ENCODE measurements around the gene SHTN1. TPM values are rescaled to one million over a fixed set of nuclear protein-coding genes. Genes with fewer than 3 reads are reported as not detected.

Gene SHTN1
- total and polyA plus RNA-seq, 10 of the 15 experiments (the other 5 are each of a cell fraction or from before 2014, with no cell fraction given), result 0.79 to 4.0 (median 2.0) TPM

GRCh38 chr10:117016266-117016665, 11.3 kb upstream of the SHTN1 start:
- Histone ChIP-seq H3K27me3 (replicated peaks in 1 of 2; ENCODE audit: control insufficient read depth in 2 of 2, insufficient read depth in 2 of 2, low read length in 1 of 2) (no peaks in the 10 kb centered on the region), H3K9me3 (replicated peaks; ENCODE audit: control insufficient read depth, insufficient read depth, low read length) (no peaks in the 10 kb centered on the region), H3K4me3 (no peak overlapping the region), H3K36me3 (ENCODE audit: control insufficient read depth in 2 of 2, insufficient read depth in 2 of 2, low read length in 1 of 2) (no peaks in the 10 kb centered on the region), H4K20me1 (ENCODE audit: control insufficient read depth, insufficient read depth) (no peaks in the 10 kb centered on the region), H3K79me2 (ENCODE audit: control insufficient read depth, insufficient read depth, low read length) (no peaks in the 10 kb centered on the region), H3K9ac (ENCODE audit: control insufficient read depth, insufficient read depth, low read length) (no peak overlapping the region), H3K4me1 (ENCODE audit: control insufficient read depth, insufficient read depth, low read length) (no peaks in the 10 kb centered on the region), H3K27ac (ENCODE audit: control insufficient read depth, insufficient read depth) (no peak overlapping the region), H3K4me2 (ENCODE audit: control insufficient read depth, insufficient read depth) (no peak overlapping the region), H2AFZ (ENCODE audit: control insufficient read depth, low read depth, low read length) (no peak overlapping the region)
- ChIA-PET CTCF (no interaction called here), SMC1A (ENCODE audit: uncharacterized antibody, unreplicated experiment) (no interaction called here), POLR2A (no interaction called here), RAD21 (ENCODE audit: unreplicated experiment) (no interaction called here)
- no TSS peak for BruUV-seq (replicated peaks)
- in situ Hi-C loops (cut with MboI) (no loop called here), intact Hi-C loops (cut with micrococcal nuclease; ENCODE audit: unreplicated experiment) (loop anchor here (10.0 kb wide), 1 partner anchor 221 kb away; no protein-coding TSS in a partner anchor)
- DNase-seq (ENCODE audit: low read depth, low spot score) (no peak), ATAC-seq (no peak), FAIRE-seq (no peak)
- 39% methylated on average over 8 of the region's 8 CpGs for WGBS (ENCODE audit: insufficient coverage, insufficient replicate concordance, low lambda C conversion rate, missing lambda C conversion rate)
- no peak for TF ChIP-seq MTA3 (IDR thresholded peaks at IDR 0.05; ENCODE audit: borderline replicate concordance, low read length)
- no peak for TF ChIP-seq HDAC6 (IDR thresholded peaks at IDR 0.05; ENCODE audit: unreplicated experiment)
- no peak for TF ChIP-seq CBFB (IDR thresholded peaks at IDR 0.05; ENCODE audit: low read depth)
- no peak for TF ChIP-seq CREM (IDR thresholded peaks at IDR 0.05; ENCODE audit: low read depth)
- TF ChIP-seq ESRRA (IDR thresholded peaks at IDR 0.05; ENCODE audit: low read length), result no peak
- no peak for TF ChIP-seq PKNOX1 (IDR thresholded peaks at IDR 0.05)
- no peak for TF ChIP-seq YY1 (IDR thresholded peaks at IDR 0.05; ENCODE audit: low read depth, low read length)
- no peak for TF ChIP-seq SUPT20H (IDR thresholded peaks at IDR 0.05; ENCODE audit: borderline replicate concordance, control insufficient read depth, low read depth, low read length)
- TF ChIP-seq LARP7 (IDR thresholded peaks at IDR 0.05), result no peak
- TF ChIP-seq NR2C2 (IDR thresholded peaks at IDR 0.05; ENCODE audit: borderline replicate concordance, control insufficient read depth, insufficient read length, low read depth), result no peak
- no peak for TF ChIP-seq ZBTB4 (CRISPR knock-in tag; IDR thresholded peaks at IDR 0.05)
- no peak for TF ChIP-seq SRF (IDR thresholded peaks at IDR 0.05; ENCODE audit: low read depth in 2 of 2, low read length in 2 of 2)
- TF ChIP-seq USF1 (IDR thresholded peaks at IDR 0.05; ENCODE audit: borderline replicate concordance, extremely low read length, insufficient read depth, low read depth, low read length), result no peak
- no peak for TF ChIP-seq ATF7 (IDR thresholded peaks at IDR 0.05; ENCODE audit: low read depth)
- TF ChIP-seq REST (IDR thresholded peaks at IDR 0.05; ENCODE audit: low read depth, low read length), result no peak
- TF ChIP-seq SPI1 (IDR thresholded peaks at IDR 0.05; ENCODE audit: borderline replicate concordance, insufficient read depth, low read depth, low read length), result no peak

Measured in GM12878 (cell line).